ENCODE data around the gene PXDN.
A peak's percentile ranks its signal among the peaks of the same experiment; 100 is the strongest.

Gene PXDN

DNA sequence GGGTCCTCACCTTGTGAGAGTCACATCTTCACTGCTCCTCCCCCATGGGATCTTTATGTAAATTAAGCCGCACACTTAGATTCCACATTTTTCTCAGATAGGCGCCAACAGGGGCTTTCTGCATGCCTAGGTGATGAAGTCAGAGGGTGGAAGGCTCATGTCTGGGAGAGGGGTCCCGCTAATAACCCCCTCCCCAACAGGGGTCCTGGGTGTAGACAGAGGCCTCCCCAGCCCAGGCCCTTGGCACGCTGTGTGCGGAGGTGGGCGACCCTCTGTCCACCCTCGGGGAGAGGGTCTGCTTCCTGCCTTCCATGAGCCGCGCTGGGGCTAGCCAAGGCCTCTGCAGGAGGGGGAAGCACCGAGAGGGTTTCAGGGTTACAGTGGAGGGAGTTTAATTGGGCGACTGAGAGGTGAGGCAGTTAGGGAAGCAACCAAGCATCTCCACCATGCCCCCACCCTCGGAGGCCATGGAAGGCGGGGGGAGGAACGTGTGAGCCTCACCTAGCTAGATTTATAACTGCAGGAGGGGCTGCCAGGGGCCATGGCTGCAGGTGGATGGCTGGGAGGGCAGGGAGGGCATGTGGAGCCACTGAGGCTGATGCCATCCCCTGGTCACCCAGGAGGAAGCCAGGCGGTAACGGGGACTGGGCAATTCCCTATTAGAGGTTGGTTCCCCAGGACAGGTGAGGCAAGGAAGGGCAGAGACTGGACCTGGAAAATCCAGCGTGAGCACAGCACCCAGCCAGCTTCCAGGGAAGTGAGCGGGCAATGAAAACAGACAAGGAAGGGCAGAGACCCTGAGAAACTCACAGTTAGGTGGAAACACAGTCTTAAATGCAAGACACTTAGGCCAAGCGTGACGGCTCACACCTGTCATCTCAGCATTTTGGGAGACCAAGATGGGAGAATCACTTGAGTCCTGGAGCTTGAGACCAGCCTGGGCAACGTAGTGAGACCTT, 7.7 kb upstream of the PXDN start:
- no peak for DNase-seq

DNA sequence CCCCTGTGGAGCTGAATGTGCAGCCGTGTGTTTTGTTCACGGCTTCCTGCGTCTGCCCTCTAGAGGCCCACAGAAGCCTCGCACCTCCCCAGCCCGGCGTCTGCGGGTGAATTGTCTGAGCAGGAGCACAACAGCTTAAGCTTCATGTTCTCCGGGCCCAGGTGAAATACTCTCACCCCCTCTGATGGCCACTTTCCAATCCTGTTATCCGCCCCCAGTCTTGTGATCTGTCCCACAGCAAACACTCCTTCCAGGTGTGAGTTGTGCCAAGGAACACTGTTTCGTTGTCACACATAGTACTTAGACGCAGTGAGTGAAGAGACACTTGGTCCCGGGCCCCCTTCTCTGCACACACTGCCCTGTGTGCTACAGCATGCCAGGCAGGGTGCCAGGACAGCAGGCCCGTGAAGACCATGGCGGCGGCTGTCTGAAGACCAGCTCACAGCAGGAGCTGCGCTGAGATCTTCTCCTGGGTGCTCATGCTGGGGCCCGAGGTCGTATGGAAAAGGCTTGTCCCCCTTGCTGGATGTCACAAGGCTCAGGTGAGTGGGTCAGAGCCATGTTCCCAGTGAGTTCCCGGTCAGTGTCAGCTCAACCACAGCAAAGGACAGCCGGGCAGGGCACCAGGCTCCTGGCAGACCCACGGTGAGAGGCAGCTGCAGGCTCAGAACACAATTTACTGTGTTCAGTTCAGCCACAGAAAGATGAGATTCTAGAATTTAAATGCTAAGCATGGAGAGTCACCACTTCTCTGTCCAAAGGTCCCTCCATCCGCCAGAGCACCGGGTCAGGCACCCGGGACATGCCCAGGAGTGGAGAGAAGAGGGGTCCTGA, 6.8 kb upstream of the PXDN start:
- peak; percentile 20 for DNase-seq

DNA sequence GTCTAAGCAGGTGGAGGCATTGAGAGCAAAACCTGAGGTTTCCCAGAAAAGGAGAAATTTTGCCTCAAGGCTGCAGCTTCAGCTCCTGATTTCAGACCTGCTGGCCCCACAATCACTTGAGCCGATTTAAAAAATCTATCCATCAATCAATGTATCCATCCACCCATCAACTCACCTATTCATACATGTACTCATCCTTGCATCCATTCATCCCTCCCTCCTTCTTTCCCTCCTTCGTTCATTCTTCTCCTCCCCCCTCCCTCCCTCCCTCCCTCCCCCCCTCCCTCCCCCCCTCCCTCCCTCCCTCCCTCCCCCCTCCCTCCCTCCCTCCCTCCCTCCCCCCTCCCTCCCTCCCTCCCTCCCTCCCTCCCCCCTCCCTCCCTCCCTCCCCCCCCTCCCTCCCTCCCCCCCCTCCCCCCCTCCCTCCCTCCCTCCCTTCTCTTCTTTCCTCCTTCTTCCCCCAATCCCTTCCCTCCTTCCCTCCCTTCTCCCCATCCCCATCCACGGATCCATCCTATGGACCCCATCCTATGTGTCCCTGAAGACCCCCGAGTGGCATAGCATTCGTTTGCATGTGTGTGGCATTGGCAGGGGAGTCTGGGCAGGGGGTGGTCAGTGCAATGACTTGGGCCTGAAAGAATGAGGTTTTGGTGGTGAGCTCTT, 6.1 kb upstream of the PXDN start:
- DNase-seq, result no peak

DNA sequence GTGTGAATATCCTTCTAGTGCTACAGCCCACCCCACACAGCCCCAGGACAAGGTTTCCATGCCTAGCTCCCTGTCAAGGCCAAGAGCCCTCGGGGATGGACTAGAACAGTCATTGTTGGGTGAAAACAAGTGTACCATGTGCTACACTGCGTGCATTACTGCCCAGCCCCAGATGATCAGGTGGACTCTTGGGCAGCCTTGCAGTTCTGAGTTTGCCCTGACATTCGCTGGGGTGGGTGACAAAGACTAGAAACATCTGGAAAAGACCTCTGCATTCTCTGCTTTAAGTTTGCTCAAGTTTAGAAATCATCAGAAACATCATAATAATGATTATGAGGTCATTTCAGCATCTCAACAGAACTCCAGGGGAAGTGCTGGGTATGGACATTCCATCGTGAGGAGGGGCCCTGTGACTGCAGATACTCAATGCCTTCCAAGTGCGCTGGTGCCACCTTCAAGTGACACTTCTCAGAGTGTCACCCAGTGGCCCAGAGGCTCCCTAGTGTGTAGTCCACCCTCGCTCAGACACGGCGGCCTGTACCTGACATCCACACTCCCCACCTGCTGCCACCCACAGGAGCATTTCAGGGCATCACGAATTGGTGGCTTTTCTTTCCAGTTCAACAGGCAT, 5.3 kb upstream of the PXDN start:
- DNase-seq, result no peak

DNA sequence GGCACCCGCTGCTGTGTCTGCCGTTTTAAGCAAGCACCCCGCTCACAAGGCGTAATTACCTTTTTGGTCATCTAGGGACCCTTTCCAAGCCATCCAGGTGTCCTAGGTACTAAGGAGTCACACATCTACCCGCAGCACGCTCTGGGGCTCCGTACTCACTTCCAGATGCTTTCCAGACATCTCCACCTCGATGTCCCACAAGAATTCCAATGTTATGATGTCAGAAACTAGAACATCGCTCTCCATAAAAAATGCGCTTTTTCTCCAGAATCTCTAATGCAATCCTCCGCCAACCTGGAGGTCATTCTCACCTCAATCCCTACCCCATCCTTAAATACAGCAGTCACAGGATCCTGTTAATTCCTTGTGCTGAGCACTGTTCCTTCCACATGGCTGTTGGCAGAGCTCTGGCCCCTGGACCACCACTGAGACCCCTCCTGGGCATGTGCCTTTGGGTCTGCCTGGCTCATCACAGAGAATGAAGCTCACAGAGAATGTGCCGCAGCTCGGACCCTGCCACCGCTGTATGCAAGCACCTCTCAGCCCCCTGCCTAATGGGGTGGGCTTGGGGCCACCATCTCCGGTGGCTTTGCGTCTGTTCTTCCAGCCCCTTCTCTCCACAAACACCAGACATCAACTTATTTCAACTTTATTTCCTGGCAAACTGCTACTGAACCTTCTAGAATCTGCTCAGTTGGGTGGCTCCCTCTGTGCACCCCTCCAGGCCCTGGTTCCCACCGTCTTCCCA, 4.6 kb upstream of the PXDN start:
- DNase-seq, result no peak

DNA sequence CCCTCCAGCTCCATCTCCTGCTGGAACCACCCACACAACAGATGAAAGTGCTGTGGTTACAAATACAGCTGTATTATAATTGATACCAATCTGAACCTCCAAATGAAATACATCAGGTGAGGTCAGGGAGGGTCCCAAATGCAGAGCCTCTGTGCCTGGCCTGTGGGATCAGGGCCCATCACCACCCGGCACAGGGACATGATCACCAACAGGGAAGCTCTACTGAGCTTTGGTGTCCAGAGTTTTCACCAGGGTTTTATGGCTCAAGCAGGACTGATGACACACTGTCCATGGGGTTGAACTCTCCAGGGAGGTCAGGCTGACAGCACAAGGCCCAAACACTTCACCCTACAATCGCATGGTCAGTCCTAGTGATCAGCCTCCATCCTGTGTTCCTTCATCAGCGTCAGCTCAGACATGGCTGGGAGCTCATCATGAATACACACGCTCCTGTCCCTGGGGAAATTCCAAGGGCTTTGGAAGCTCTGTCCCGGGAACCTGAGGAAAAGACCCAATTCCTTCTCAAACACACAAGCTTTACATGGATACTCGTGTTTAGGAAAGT, 3.9 kb upstream of the PXDN start:
- no peak for DNase-seq

DNA sequence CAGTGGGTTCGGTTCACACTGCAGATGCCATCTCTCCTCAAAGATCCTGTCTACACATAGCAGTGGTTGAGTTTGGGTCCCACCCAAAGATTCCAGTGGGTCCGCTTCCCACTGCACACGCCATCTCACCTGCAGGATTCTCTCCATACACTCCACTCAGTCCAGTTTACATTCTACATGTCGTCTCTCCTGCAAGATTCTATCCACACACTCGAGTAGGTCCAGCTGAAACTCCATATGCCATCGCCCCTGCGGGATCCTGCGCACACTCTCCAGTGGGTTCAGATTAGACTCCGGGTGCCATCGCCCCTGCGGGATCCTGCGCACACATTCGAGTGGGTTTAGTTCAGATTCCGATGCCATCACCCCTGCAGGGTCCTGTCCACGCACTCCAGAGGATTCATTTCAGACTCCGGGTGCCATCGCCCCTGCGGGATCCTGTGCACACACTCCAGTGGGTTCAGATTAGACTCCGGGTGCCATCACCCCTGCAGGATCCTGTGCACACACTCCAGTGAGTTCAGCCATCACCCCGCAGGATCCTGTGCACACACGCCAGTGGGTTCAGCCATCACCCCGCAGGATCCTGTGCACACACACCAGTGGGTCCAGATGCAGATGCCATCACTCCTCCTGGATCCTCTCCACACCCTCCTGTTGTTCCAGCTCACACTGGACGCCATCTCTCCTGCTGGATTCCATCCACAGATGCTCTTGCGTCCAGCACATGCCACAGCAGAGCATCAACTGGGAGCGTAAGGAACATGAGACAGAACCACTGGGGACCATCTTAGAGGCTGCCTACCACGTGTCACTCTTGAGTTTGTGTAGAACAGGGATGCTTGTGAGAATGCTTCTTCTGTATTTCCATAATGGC, 3.0 kb upstream of the PXDN start:
- no peak for DNase-seq

DNA sequence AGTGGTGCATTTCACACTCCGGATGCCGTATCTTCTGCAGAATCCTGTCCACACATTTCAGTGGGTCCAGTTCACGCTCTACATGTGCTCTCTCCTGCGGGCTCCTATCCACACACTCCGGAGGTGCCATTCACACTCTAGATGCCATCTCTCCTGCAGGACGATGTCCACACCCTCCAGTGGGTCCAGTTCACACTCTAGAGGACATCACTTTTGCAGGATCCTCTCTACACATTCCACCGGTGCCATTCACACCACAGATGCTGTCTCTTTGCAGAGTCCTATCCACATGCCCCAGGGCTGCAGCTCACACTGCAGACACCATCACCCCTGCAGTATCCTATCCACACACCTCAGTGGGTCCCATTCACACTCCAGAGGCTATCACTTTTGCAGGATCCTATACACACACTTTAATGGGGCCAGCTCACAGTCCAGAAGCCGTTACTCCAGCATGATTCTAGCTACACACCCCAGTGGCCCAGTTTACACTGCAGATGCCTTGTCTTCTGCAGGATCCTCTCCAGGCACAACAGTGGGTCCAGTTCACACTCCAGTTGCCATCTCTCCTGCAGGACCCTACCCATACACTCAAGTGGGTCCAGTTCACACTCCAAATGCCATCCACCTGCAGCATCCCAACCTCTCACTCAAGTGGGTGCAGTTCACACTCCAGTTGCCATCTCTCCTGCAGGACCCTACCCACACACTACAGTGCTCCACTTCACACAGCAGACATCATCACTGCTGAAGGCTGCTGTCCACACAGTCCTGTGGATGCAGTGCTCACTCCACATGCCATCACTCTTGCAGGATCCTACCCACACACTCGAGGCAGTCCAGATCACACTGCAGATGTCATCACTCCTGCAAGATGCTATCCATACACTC, 2.1 kb upstream of the PXDN start:
- DNase-seq, result no peak

DNA sequence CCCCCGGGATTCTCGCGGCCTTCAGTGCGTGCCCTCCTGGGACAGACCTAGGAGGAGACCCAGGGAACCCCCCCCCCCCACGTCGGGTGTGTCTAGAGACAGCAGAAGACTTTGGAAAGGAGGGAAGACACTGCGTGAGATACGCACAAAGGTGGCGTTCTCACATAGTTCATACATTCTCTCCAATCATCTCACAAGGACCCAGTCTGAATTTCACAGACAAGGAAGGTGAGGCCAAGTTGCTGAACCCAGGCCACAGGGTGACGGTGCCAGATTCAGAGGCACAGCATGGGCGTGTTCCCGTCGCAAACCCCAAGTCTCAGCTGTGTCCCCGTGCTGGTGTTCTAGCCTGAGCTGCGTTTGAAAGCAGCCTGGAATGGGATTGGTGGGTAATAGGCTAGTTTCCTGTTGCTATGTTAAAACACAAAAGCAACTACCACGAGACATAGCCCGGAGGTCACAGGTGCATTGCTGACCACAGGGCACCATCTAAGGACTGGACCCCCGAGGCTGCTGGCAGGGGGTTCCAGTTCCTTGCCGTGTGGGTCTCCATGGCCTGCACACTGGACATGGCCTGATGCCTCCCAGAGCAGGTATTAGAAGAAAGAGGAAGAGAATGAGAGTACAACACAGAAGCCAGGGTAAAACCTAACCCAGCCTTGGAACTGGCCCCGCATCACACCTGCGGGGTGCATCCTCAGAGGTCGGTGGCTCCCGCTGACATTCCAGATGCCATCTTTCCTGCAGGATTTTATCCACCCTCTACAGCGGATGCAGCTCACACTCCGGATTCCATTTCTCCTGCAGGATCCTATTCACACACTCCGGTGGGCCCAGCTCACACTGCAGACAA, 1.1 kb upstream of the PXDN start:
- DNase-seq, result no peak

DNA sequence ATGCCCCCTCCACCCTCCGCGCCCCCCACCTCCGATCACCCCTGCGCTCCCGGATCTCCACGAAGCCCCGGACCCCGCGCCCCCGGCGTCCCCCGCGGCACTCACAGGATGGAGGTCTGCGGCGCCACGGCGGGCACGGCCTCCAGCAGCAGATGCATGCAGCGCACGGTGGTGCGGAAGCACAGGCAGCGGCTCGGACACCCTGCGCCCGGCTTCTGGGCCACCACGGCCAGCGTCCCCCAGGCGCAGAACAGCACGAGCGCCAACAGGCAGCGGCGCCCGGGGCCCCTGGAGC, 217 bp downstream of the PXDN start:
- no peak for DNase-seq

DNA sequence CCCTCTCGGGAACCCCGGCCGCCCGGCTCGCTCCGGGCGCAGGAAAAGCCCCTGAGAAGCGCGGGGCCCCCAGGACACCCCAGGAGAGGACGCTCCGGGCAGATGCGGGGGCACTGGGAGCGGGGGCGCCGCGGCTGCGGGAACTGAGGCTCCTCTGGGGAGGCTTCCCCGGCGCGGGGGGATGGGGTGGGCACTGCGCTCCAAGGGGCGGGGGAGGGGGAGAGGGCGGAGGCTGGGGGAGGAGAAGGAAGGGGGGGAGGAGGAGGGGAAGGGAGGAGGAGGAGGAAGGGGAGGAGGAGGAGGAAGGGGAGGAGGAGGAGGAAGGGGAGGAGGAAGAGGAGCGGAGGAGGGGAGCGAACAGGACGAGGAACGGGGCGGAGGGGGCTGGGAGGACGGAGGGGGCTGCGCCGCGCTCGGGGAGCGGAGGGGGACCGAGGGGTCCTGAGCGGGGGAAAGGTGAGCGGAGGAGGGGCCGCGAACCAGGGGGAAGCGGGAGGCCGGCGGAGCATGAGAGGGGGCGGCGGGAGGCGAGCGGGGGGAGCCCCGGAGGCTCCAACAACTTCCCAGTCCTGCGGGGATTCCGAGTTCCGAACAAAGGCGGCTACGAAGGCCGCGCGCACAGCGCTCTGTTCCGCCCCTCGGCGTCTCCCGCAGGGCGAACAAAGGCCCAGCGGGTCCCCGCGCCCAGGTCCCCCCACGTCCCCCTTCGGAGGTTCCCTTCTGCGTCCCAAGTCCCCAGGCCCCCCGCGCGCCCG, 742 bp downstream of the PXDN start:
- no peak for DNase-seq

DNA sequence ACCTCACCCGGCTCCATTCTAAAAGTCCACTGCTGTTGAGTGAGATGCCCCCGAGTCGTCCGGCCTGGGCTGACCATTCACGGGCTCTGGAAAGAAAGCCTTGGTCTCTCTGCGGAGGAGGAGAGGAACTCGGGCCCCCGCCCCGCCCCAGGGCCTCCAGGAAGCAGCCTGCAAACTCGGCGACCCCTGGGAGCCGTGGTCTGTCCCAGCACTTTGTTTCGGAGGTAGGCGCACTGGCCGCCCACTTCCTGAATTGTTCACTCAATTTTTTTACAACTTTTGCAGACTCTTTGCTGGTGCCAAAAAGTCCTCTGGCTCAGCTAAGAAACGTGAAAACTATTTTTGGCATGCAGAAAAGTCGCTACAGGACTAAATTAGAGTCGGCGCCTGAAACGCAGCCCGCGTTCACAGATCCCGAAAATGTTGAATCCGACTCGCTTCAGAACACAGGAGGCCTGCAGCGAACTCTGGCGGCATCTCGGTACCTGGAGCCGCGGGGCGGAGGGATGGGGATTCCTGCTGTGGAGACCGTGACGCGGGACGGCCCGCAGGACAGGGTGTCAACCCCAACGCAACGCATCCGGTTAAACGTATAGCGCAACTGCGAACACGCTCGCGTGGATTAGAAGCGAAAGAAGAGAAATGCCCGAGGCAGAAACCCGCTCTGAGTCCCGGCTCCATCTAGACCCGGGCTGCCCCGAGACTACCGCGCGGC, 1.5 kb downstream of the PXDN start:
- DNase-seq, result no peak

DNA sequence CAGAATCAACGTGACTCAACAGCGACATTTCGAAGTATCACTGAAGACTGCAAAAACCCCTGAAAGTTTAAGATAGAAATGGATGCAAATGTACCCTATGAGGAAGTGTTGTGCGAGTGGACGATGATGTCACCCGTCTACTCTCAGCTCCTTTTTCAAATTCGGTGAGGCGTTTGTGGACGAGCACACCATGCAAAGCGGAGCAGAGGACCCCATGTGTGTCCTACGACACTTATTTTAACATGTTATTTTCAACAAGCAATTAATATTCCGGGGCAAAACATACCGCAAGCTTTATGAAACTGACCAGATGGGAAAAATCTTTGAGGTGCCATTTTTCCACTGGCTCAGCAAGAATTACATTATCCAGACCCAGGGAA, 2.0 kb downstream of the PXDN start:
- no peak for DNase-seq

DNA sequence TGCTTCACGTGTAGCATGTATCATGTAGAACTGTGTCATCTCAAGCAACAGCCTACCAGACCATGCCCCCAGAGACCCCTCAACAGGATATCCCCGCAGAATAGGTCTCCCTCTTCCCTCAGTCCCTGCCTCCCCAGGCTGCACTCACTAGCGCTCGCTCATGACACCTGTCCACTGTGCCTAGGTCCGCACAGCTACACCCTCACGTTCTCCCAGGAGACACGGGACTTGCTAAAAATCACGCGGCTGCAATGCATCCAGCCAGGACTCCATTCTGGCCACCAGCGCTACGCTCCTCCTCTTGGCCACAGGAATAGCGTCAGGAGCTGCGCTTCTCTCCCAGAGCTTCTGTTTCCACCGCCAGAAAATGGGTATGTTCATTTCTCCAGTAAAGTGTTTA, 2.5 kb downstream of the PXDN start:
- DNase-seq, result no peak

DNA sequence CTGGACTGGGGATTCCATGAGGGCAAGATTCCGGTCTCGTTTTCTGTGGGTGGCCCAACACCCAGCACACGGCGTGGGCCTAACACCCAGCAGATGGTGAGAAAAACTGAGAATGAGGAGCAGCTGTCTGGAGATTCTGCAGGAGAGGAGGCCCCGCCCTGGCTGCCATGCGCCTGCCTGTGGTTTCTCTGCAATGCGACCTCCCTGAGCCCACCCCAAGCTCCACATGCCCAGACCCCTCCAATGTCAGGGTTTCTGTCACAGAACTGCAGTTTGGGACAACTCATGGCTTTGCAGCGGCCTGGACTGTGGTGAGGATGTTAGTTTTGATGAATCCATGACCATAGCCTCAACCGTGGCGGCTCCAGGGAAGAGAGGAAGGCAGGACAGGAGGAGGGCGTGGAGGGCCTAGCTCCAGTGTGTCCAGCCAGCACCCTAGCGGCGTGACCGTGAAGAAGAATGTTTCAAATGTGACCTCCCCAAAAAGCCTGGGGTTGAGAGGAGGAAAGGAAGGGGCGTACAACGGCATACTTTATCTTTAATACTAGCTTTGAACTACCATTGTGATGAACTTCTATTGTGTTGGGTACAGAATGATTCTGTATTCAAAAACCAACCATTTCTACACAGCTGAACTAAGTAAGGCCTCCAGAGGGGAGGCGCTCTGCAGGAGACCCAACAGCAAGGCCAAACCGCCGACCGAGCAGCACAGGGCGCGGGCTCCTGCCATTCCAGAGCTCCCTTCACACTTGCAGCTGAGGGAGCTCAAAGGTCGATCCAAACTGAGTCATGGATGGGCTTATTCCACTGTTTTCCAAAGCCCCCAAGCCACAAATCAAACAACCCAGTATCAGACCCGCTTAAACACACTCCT, 3.4 kb downstream of the PXDN start:
- DNase-seq, result no peak

DNA sequence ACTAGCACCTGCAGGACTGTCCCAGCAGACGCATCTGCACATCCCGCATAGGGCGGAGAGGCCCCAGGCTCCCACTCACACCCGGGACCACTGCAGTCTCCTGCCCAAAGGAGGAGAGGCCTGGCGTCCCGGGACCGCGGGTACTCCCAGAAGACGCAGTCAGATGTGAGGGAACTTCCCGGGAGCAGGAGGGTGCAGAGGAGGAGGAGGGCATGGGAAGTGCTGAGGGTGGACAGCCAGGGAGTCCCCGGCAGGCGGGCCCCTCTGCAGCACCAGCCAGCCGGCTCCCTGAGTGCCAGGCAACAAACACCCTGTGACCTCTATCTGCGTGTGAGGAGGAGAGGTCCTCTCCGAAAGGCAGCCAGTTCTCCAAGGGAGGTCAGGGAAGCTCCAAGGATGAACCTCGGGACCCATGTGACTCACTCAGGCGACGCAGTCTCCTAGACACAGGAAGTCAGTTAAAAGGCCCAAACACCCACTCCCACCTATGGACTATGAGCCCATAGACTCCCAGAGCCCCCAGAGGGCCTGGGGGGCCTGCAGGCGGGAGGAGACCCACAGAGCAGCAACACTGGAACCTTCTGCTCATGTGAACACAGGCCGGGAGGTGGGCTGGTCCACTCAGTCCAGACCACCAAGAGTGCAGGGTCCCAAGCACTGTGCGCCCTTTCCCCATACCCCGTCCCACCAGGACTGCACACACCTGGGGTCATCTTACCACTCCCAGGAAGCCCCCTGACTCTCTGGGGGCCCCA, 4.2 kb downstream of the PXDN start:
- DNase-seq, result no peak
